Neural cell (in vitro differentiated cells): ENCODE measurements around the gene TMEM184A.

Source experiments
- CTCF ChIP-seq: fragments of 450-650 bp; IDR thresholded peaks from 2 replicates; pipeline ENCODE4 v1.5.1; 2014; ENCODE audit warnings: antibody characterized with exemption, mild to moderate bottlenecking, moderate library complexity; ENCODE audit not compliant: poor library complexity, severe bottlenecking
- EP300 ChIP-seq: fragments of 450-650 bp; conservative IDR thresholded peaks from 2 replicates; pipeline ENCODE4 v1.6.1; 2014; ENCODE audit warnings: antibody characterized with exemption, mild to moderate bottlenecking, moderate library complexity; ENCODE audit not compliant: poor library complexity, severe bottlenecking
- POLR2AphosphoS5 ChIP-seq: IDR thresholded peaks from 2 replicates; pipeline ENCODE4 v1.6.1; 2012
- RAD21 ChIP-seq: fragments of 450-650 bp; conservative IDR thresholded peaks from 2 replicates; pipeline ENCODE4 v1.6.1; 2014; ENCODE audit warnings: antibody characterized with exemption, mild to moderate bottlenecking, moderate library complexity
- REST ChIP-seq: IDR thresholded peaks from 2 replicates; pipeline ENCODE4 v1.6.1; 2012; ENCODE audit warnings: borderline replicate concordance

GRCh38 chr7:1572111-1572822, 16.3 kb upstream of the TMEM184A start:
- TF ChIP-seq POLR2AphosphoS5 (no peak), CTCF (no peak), REST (no peak), RAD21 (no peak), EP300 (no peak)
